H1 (cell line): ENCODE results near the gene URM1. TPM values are rescaled to one million over a fixed set of nuclear protein-coding genes. Genes with fewer than 3 reads are reported as not detected.

Experiments used
- CTCF ChIA-PET: fragments of 300-600 bp; sonication (Branson Sonifier 250); formaldehyde crosslinking; loops from one replicate; lab custom pipeline; 2021; ENCODE audit not compliant: partially characterized antibody; lab: Charles Lee
- POLR2A ChIA-PET: fragments of 300-600 bp; sonication (Branson Sonifier 250); formaldehyde crosslinking; loops from one replicate; lab custom pipeline; 2021; ENCODE audit warnings: inconsistent platforms; ENCODE audit not compliant: partially characterized antibody; lab: Charles Lee
- DNase-seq, 2 experiments: peaks; one replicate each; pipeline versions ENCODE4 v3.0.0 to v3.0.0-alpha.2; 2010 to 2022; ENCODE audit warnings: low spot score in 2 of 2, low read depth in 1 of 2, mixed read lengths in 1 of 2
- FAIRE-seq: peaks from 2 replicates; lab custom pipeline; 2011; peaks lifted over from hg19 to GRCh38; lab: Jason Lieb, UNC
- H2AFZ ChIP-seq: 2 replicates; pipeline ENCODE4 v1.8.1; 2012; ENCODE audit warnings: low read length, inconsistent platforms
- H2AK5ac ChIP-seq: 2 replicates; pipeline ENCODE4 v1.6.1; 2013; ENCODE audit warnings: low read depth, low read length
- H2BK120ac ChIP-seq: replicated peaks from 2 replicates; pipeline ENCODE3; 2013; ENCODE audit warnings: low read depth, low read length, inconsistent platforms
- H2BK12ac ChIP-seq: 2 replicates; pipeline ENCODE4 v1.6.1; 2013; ENCODE audit warnings: low read depth, low read length
- H2BK15ac ChIP-seq: 2 replicates; pipeline ENCODE4 v1.6.1; 2013; ENCODE audit warnings: low read length
- H2BK20ac ChIP-seq: 2 replicates; pipeline ENCODE4 v1.6.1; 2013; ENCODE audit warnings: low read length
- H2BK5ac ChIP-seq: 2 replicates; pipeline ENCODE4 v1.6.1; 2013; ENCODE audit warnings: low read depth, low read length
- H3K14ac ChIP-seq: 2 replicates; pipeline ENCODE4 v1.6.1; 2013; ENCODE audit warnings: inconsistent platforms; ENCODE audit not compliant: insufficient read length
- H3K18ac ChIP-seq: 2 replicates; pipeline ENCODE4 v1.6.1; 2013; ENCODE audit warnings: low read length; ENCODE audit errors: extremely low read depth
- H3K23ac ChIP-seq: 2 replicates; pipeline ENCODE4 v1.6.1; 2013; ENCODE audit warnings: inconsistent platforms; ENCODE audit not compliant: insufficient read length
- H3K23me2 ChIP-seq: 2 replicates; pipeline ENCODE4 v1.6.1; 2013; ENCODE audit warnings: low read depth, low read length
- H3K27ac ChIP-seq: 2 replicates; pipeline ENCODE4 v1.6.1; 2011; ENCODE audit warnings: low read depth, low read length, inconsistent platforms
- H3K27me3 ChIP-seq, 4 experiments: replicated peaks in 1 of 4; 1 replicate in 1 of 4; 2 replicates in 3 of 4; pipeline versions ENCODE4 v1.6.1 to v1.8.1; 2011 to 2013; ENCODE audit warnings: low read length in 3 of 4, mild to moderate bottlenecking in 3 of 4, inconsistent platforms in 2 of 4, mixed read lengths in 2 of 4, moderate library complexity in 1 of 4; ENCODE audit not compliant: control insufficient read depth in 3 of 4, insufficient read depth in 3 of 4; ENCODE audit errors: extremely low read depth in 1 of 4
- H3K36me3 ChIP-seq, 4 experiments: 2 replicates each; pipeline versions ENCODE4 v1.6.1 to v1.8.1; 2011 to 2013; ENCODE audit warnings: mild to moderate bottlenecking in 4 of 4, low read length in 3 of 4, moderate library complexity in 2 of 4, control low read depth in 1 of 4, inconsistent platforms in 1 of 4; ENCODE audit not compliant: insufficient read depth in 4 of 4, control insufficient read depth in 2 of 4
- H3K4ac ChIP-seq: replicated peaks from 2 replicates; pipeline ENCODE3; 2013; ENCODE audit warnings: low read length, low read depth, mixed read lengths, inconsistent platforms; ENCODE audit not compliant: insufficient read length
- H3K4me1 ChIP-seq, 4 experiments: replicated peaks in 1 of 4; 1 replicate in 1 of 4; 2 replicates in 3 of 4; pipeline versions ENCODE4 v1.6.1 to v1.8.1; 2011 to 2013; ENCODE audit warnings: low read length in 3 of 4, inconsistent platforms in 2 of 4, mixed read lengths in 1 of 4; ENCODE audit not compliant: insufficient read depth in 4 of 4, control insufficient read depth in 3 of 4
- H3K4me2 ChIP-seq, 2 experiments: 2 replicates each; pipeline versions ENCODE4 v1.6.1 to v1.8.1; 2011 to 2013; ENCODE audit warnings: low read depth in 2 of 2, low read length in 2 of 2, control low read depth in 1 of 2, inconsistent platforms in 1 of 2, mild to moderate bottlenecking in 1 of 2; ENCODE audit not compliant: insufficient read depth in 1 of 2
- H3K4me3 ChIP-seq, 4 experiments: fragments of 200-600, 300-600 bp in 1 of 4; sonication (generic), shearing (Covaris generic), sonication (Bioruptor Twin) in 1 of 4; 2 replicates each; pipeline versions ENCODE4 v1.5.1 to v1.8.1; 2011 to 2016; ENCODE audit warnings: low read length in 4 of 4, low read depth in 3 of 4, control low read depth in 2 of 4, inconsistent platforms in 2 of 4, mild to moderate bottlenecking in 2 of 4, mixed read lengths in 1 of 4, moderate library complexity in 1 of 4; ENCODE audit not compliant: insufficient read depth in 2 of 4; ENCODE audit errors: extremely low read depth in 1 of 4
- H3K56ac ChIP-seq: replicated peaks from 2 replicates; pipeline ENCODE3; 2013; ENCODE audit warnings: low read depth, mild to moderate bottlenecking, mixed read lengths, low read length, inconsistent platforms; ENCODE audit not compliant: insufficient read length
- H3K79me1 ChIP-seq: 2 replicates; pipeline ENCODE4 v1.6.1; 2013; ENCODE audit warnings: low read depth, low read length, control low read depth
- H3K79me2 ChIP-seq, 2 experiments: 2 replicates each; pipeline versions ENCODE4 v1.6.1 to v1.8.1; 2012 to 2013; ENCODE audit warnings: low read length in 2 of 2, mild to moderate bottlenecking in 2 of 2, inconsistent platforms in 1 of 2; ENCODE audit not compliant: insufficient read depth in 2 of 2, control insufficient read depth in 1 of 2
- H3K9ac ChIP-seq, 4 experiments: replicated peaks in 1 of 4; 1 replicate in 1 of 4; 2 replicates in 3 of 4; pipeline versions ENCODE4 v1.6.1 to v1.8.1; 2011 to 2013; ENCODE audit warnings: low read depth in 3 of 4, low read length in 3 of 4, control low read depth in 2 of 4, mild to moderate bottlenecking in 2 of 4, moderate library complexity in 2 of 4, inconsistent platforms in 1 of 4; ENCODE audit errors: extremely low read depth in 1 of 4
- H3K9me3 ChIP-seq, 2 experiments: 2 replicates each; pipeline versions ENCODE4 v1.6.1 to v1.8.1; 2012 to 2013; ENCODE audit warnings: mild to moderate bottlenecking in 2 of 2, moderate library complexity in 2 of 2, control low read depth in 1 of 2, inconsistent platforms in 1 of 2, low read depth in 1 of 2, low read length in 1 of 2, mixed read lengths in 1 of 2; ENCODE audit not compliant: insufficient read depth in 2 of 2
- H4K20me1 ChIP-seq, 2 experiments: replicated peaks in 1 of 2; 2 replicates each; pipeline versions ENCODE3 to v1.8.1; 2011 to 2013; ENCODE audit warnings: inconsistent platforms in 2 of 2, low read length in 2 of 2, mild to moderate bottlenecking in 1 of 2; ENCODE audit not compliant: insufficient read depth in 2 of 2, control insufficient read depth in 1 of 2
- H4K5ac ChIP-seq: 2 replicates; pipeline ENCODE4 v1.6.1; 2013; ENCODE audit warnings: low read length, low read depth, mixed read lengths, inconsistent platforms; ENCODE audit not compliant: insufficient read length
- H4K8ac ChIP-seq: 2 replicates; pipeline ENCODE4 v1.8.0; 2013; ENCODE audit warnings: mild to moderate bottlenecking, moderate library complexity, low read length, inconsistent platforms; ENCODE audit not compliant: insufficient read depth; ENCODE audit errors: extremely low read depth
- H4K91ac ChIP-seq: replicated peaks from 2 replicates; pipeline ENCODE3; 2013; ENCODE audit warnings: low read length, mixed read lengths, inconsistent platforms; ENCODE audit not compliant: insufficient read length
- ASH2L ChIP-seq: fragments of 200-600, 300-600 bp; sonication (generic); IDR thresholded peaks from one replicate; pipeline ENCODE4 v1.7.1; 2017; ENCODE audit warnings: low read length
- HDAC2 ChIP-seq, 2 experiments: fragments of 300-600 bp in 1 of 2; sonication (generic) in 1 of 2; IDR thresholded peaks; 2 replicates each; pipeline ENCODE4 v1.6.1; 2011 to 2012; ENCODE audit warnings: low read depth in 2 of 2, low read length in 2 of 2, mild to moderate bottlenecking in 2 of 2, moderate library complexity in 2 of 2, borderline replicate concordance in 1 of 2, inconsistent platforms in 1 of 2
- NANOG ChIP-seq: IDR thresholded peaks from 2 replicates; pipeline ENCODE4 v1.6.1; 2011; ENCODE audit warnings: low read length, low read depth, mild to moderate bottlenecking, inconsistent platforms; ENCODE audit not compliant: insufficient read depth, poor library complexity, severe bottlenecking
- TBP ChIP-seq: IDR thresholded peaks from 2 replicates; pipeline ENCODE4 v1.6.1; 2011; ENCODE audit warnings: low read depth, low read length, improper control_type of control experiment
- TEAD4 ChIP-seq: IDR thresholded peaks from 2 replicates; pipeline ENCODE4 v1.6.1; 2012; ENCODE audit warnings: low read depth, low read length, inconsistent platforms, mixed read lengths
- WGBS, 2 experiments: shearing (Covaris generic) in 1 of 2; methylation state at CpG; one replicate each; pipeline versions ENCODE4 v1.1.6 to v1.1.7; 2013 to 2015; ENCODE audit warnings: low lambda C conversion rate in 2 of 2, mixed read lengths in 2 of 2, inconsistent platforms in 1 of 2, low coverage in 1 of 2, missing lambda C conversion rate in 1 of 2; ENCODE audit not compliant: insufficient replicate concordance in 2 of 2, insufficient coverage in 1 of 2, insufficient read length in 1 of 2; ENCODE audit errors: extremely low coverage in 1 of 2, missing lambda C conversion rate in 1 of 2; 5-methylcytosine and 5-hydroxymethylcytosine counted together
- polyA plus RNA-seq, 7 experiments: library from polyadenylated mRNA; depleted of rRNA in 3 of 7; stranded (reverse) in 5 of 7; unstranded in 2 of 7; fragments of >200 nt in 5 of 7; fragments of 200-250 nt in 2 of 7; gene quantifications; 1 replicate in 5 of 7; 2 replicates in 1 of 7; 4 replicates in 1 of 7; pipeline versions ENCODE4 v1.2.1 to v1.2.3, GENCODE V29; 2011 to 2013; ENCODE audit warnings: missing spikeins in 2 of 7, mixed read lengths in 2 of 7
- total RNA-seq: library from RNA; stranded (reverse); fragmentation: NEBNext Ultra II Directional; extraction: Animal tissue kit (Norgen Biotek cat#: 25700); gene quantifications from 2 replicates; pipeline ENCODE4 v1.2.1, GENCODE V29; 2021
- TF ChIP-seq, protein P1 (sequence below), 3 experiments: IDR thresholded peaks; 1 replicate in 2 of 3; 2 replicates in 1 of 3; pipeline versions ENCODE4 v1.5.1 to v1.6.1; 2011; ENCODE audit warnings: low read length in 3 of 3, mild to moderate bottlenecking in 3 of 3, inconsistent platforms in 2 of 3, low read depth in 1 of 3, moderate library complexity in 1 of 3; ENCODE audit not compliant: insufficient read depth in 1 of 3; ENCODE audit errors: control extremely low read depth in 1 of 3

URM1 gene
- total and polyA plus RNA-seq, 2 of the 8 experiments (the other 6 are each of a cell fraction or from before 2014, with no cell fraction given) = 58.3 to 62.3 TPM

- no peak overlapping the region for H3K56ac ChIP-seq
- H4K5ac ChIP-seq = no peak overlapping the region
- H3K27me3 ChIP-seq = peaks cover 87 to 100% (median 98%) of the 10 kb centered on the region in 4 experiments
- no peak overlapping the region for H3K14ac ChIP-seq
- ChIA-PET POLR2A (interaction anchor here (1.2 to 13.1 kb wide), 9 partner anchors 9 to 178 kb away, joined by 3 to 92 read pairs (median 6); partner anchors contain the start of gene URM1), CTCF (interaction anchor here (0.9 to 21.9 kb wide), 8 partner anchors 9 to 52 kb away, joined by 3 to 323 read pairs (median 6); partner anchors contain the start of genes CERCAM and URM1)
- H3K9me3 ChIP-seq = no peaks in the 10 kb centered on the region
- H3K9ac ChIP-seq = no peak overlapping the region
- TF ChIP-seq TBP (peak; percentile 39; the same call in 1 of the 2 replicates), ASH2L (peak; percentile 0), HDAC2 (IDR thresholded peaks at IDR 0.05; ENCODE audit: borderline replicate concordance in 1 of 2, low read depth in 2 of 2, low read length in 2 of 2) (no peak), NANOG (peak; percentile 89), TEAD4 (peak; percentile 75)
- TF ChIP-seq, protein P1, sequence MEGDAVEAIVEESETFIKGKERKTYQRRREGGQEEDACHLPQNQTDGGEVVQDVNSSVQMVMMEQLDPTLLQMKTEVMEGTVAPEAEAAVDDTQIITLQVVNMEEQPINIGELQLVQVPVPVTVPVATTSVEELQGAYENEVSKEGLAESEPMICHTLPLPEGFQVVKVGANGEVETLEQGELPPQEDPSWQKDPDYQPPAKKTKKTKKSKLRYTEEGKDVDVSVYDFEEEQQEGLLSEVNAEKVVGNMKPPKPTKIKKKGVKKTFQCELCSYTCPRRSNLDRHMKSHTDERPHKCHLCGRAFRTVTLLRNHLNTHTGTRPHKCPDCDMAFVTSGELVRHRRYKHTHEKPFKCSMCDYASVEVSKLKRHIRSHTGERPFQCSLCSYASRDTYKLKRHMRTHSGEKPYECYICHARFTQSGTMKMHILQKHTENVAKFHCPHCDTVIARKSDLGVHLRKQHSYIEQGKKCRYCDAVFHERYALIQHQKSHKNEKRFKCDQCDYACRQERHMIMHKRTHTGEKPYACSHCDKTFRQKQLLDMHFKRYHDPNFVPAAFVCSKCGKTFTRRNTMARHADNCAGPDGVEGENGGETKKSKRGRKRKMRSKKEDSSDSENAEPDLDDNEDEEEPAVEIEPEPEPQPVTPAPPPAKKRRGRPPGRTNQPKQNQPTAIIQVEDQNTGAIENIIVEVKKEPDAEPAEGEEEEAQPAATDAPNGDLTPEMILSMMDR (IDR thresholded peaks at IDR 0.05; ENCODE audit: control extremely low read depth in 1 of 3, insufficient read depth in 1 of 3, low read depth in 1 of 3, low read length in 3 of 3) = no peak
- peak overlapping the region; percentile 76 to 85 for H3K4me2 ChIP-seq
- H4K20me1 ChIP-seq = peaks cover 26 to 51% of the 10 kb centered on the region in 2 experiments
- no peak overlapping the region for H3K23ac ChIP-seq
- no peak overlapping the region for H2BK15ac ChIP-seq
- H2BK5ac ChIP-seq = no peak overlapping the region
- no peak overlapping the region for H4K91ac ChIP-seq
- DNase-seq = peak in 1 of 2 experiments; percentile 79
- no peak overlapping the region for H4K8ac ChIP-seq
- no peak overlapping the region for H3K27ac ChIP-seq
- no peak overlapping the region for H2AFZ ChIP-seq
- H3K4me3 ChIP-seq = peak overlapping the region; percentile 8 to 54 (median 40); a peak in 5 of 8 replicates
- no peak overlapping the region for H3K4ac ChIP-seq
- 7% methylated on average over 13 of the region's 56 CpGs; no CpG with 5 or more reads in 1 of the 2 experiments for WGBS, 2 experiments
- FAIRE-seq = no peak
- no peaks in the 10 kb centered on the region for H3K79me1 ChIP-seq
- H2BK20ac ChIP-seq = no peak overlapping the region
- no peak overlapping the region for H2BK120ac ChIP-seq
- H3K79me2 ChIP-seq = no peaks in the 10 kb centered on the region
- peaks cover 9 to 51% (median 43%) of the 10 kb centered on the region in 4 experiments for H3K4me1 ChIP-seq
- H3K23me2 ChIP-seq = peaks cover 5% of the 10 kb centered on the region
- H3K36me3 ChIP-seq = peaks cover 0 to 13% (median 8%) of the 10 kb centered on the region in 4 experiments; a peak in 6 of 8 replicates
- H2AK5ac ChIP-seq = no peak overlapping the region
- H2BK12ac ChIP-seq = no peak overlapping the region
- H3K18ac ChIP-seq = no peak overlapping the region
Measured at GRCh38 chr9:128393145-128393775, 22.1 kb downstream of the URM1 start.
